Measurements from ENCODE around the gene ELK1. TPM values are rescaled to one million over a fixed set of nuclear protein-coding genes. Genes with fewer than 3 reads are reported as not detected.
A peak's percentile ranks its signal among the peaks of the same experiment; 100 is the strongest.

The ELK1 gene
- total and polyA plus RNA-seq, 2 of the 4 experiments (the other 2 are of a cell fraction): 10.0 to 24.3 TPM

DNA sequence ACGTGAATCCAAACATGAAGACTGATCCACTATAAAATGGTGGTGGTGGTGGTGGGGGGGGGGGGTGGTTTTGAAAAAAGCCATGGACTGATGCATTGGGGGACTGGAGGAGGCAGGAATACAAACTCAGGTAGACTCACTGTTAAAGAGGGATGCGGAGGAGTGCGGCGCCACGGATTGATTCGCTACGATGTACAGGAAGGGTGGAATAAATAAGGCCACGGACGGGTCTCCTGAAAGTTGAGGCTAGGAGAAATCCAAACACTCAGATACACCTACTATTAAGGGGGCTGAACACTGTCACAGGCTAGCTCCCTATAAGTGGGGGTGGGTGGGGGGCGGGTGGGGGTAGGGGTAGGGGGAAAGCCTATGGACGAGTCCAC is 591 bp downstream of the ELK1 start:
- peak overlapping the region; percentile 93 for H2BK5ac ChIP-seq (ENCODE audit: low read depth, low read length, poor library complexity, severe bottlenecking)
- peak overlapping the region; percentile 86 for H3K14ac ChIP-seq (replicated peaks; ENCODE audit: low read depth, low read length)
- no peaks in the 10 kb centered on the region for H3K27me3 ChIP-seq (ENCODE audit: control insufficient read depth, insufficient read depth, low read length)
- peaks cover 0 to 26% of the 10 kb centered on the region in 2 experiments; a peak in 3 of 4 replicates for H3K79me1 ChIP-seq (ENCODE audit: low read depth in 1 of 2, low read length in 2 of 2)
- DNase-seq (no peak), ATAC-seq (ENCODE audit: low read depth) (no peak)
- H2AK5ac ChIP-seq (ENCODE audit: low read depth, low read length): peak overlapping the region; percentile 91
- peaks cover 6% of the 10 kb centered on the region for H3K4me1 ChIP-seq (ENCODE audit: control insufficient read depth, insufficient read depth, low read length)
- peak overlapping the region; percentile 31 to 76; a peak in 2 of 4 replicates for H4K8ac ChIP-seq (ENCODE audit: low read depth in 2 of 2, low read length in 2 of 2)
- H4K5ac ChIP-seq (ENCODE audit: low read depth, low read length): peak overlapping the region; percentile 23; the same call in 1 of the 2 replicates
- no peak overlapping the region for H2BK15ac ChIP-seq (ENCODE audit: low read depth, low read length)
- peak overlapping the region; percentile 84 for H3K27ac ChIP-seq (ENCODE audit: insufficient read depth, low read length)
- CTCF ChIA-PET: no interaction called here
- peak overlapping the region; percentile 74 for H3K9ac ChIP-seq (ENCODE audit: low read depth, low read length)
- H4K91ac ChIP-seq (ENCODE audit: insufficient read depth, low read depth, low read length): peak overlapping the region; percentile 66
- dilution Hi-C loops (cut with HindIII; ENCODE audit: low sequenced_read_pairs, unreplicated experiment): no loop called here
- H2AK9ac ChIP-seq (replicated peaks; ENCODE audit: low read depth, low read length, poor library complexity): peak overlapping the region; percentile 92
- WGBS, 2 experiments (ENCODE audit: extremely low coverage in 2 of 2, insufficient read length in 1 of 2): no CpG with 5 or more reads among the region's 11 CpGs
- peak overlapping the region; percentile 88 for H3K4me3 ChIP-seq (ENCODE audit: insufficient read depth, low read depth, low read length)
- H3K9me3 ChIP-seq (ENCODE audit: control insufficient read depth, insufficient read depth, low read length): no peaks in the 10 kb centered on the region
- peak overlapping the region; percentile 57; the same call in 1 of the 2 replicates for H2BK120ac ChIP-seq (ENCODE audit: low read depth, low read length)
- BruUV-seq (replicated peaks): no TSS peak
- H3K23ac ChIP-seq (ENCODE audit: low read depth, low read length): peak overlapping the region; percentile 96
- no peak for TF ChIP-seq RFX5 (IDR thresholded peaks at IDR 0.05; ENCODE audit: low read depth, low read length)
- no peak for TF ChIP-seq MAZ (IDR thresholded peaks at IDR 0.05; ENCODE audit: borderline replicate concordance, low read depth, low read length)
- TF ChIP-seq RCOR1 (IDR thresholded peaks at IDR 0.05; ENCODE audit: insufficient replicate concordance, low read length): no peak
- TF ChIP-seq RAD21 (IDR thresholded peaks at IDR 0.05; ENCODE audit: low read length): no peak
- TF ChIP-seq CEBPB (IDR thresholded peaks at IDR 0.05; ENCODE audit: low read depth, low read length): no peak
- TF ChIP-seq FOS (IDR thresholded peaks at IDR 0.05; ENCODE audit: low read depth, low read length): no peak
- no peak for TF ChIP-seq MXI1 (IDR thresholded peaks at IDR 0.05; ENCODE audit: borderline replicate concordance, low read depth, low read length)
- TF ChIP-seq POLR2A (IDR thresholded peaks at IDR 0.05; ENCODE audit: low read depth, low read length): no peak
- TF ChIP-seq, protein P1, sequence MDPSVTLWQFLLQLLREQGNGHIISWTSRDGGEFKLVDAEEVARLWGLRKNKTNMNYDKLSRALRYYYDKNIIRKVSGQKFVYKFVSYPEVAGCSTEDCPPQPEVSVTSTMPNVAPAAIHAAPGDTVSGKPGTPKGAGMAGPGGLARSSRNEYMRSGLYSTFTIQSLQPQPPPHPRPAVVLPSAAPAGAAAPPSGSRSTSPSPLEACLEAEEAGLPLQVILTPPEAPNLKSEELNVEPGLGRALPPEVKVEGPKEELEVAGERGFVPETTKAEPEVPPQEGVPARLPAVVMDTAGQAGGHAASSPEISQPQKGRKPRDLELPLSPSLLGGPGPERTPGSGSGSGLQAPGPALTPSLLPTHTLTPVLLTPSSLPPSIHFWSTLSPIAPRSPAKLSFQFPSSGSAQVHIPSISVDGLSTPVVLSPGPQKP (IDR thresholded peaks at IDR 0.05; ENCODE audit: borderline replicate concordance, low read depth, low read length): no peak
- TF ChIP-seq, protein P2, sequence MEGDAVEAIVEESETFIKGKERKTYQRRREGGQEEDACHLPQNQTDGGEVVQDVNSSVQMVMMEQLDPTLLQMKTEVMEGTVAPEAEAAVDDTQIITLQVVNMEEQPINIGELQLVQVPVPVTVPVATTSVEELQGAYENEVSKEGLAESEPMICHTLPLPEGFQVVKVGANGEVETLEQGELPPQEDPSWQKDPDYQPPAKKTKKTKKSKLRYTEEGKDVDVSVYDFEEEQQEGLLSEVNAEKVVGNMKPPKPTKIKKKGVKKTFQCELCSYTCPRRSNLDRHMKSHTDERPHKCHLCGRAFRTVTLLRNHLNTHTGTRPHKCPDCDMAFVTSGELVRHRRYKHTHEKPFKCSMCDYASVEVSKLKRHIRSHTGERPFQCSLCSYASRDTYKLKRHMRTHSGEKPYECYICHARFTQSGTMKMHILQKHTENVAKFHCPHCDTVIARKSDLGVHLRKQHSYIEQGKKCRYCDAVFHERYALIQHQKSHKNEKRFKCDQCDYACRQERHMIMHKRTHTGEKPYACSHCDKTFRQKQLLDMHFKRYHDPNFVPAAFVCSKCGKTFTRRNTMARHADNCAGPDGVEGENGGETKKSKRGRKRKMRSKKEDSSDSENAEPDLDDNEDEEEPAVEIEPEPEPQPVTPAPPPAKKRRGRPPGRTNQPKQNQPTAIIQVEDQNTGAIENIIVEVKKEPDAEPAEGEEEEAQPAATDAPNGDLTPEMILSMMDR (conservative IDR thresholded peaks at IDR 0.05; ENCODE audit: low read depth, low read length): no peak
- TF ChIP-seq CHD1 (IDR thresholded peaks at IDR 0.05; ENCODE audit: low read depth, low read length): no peak
- TF ChIP-seq SMC3 (IDR thresholded peaks at IDR 0.05; ENCODE audit: low read depth, low read length): no peak
- no peak for TF ChIP-seq BHLHE40 (IDR thresholded peaks at IDR 0.05; ENCODE audit: low read depth, low read length)
- TF ChIP-seq, protein P3, sequence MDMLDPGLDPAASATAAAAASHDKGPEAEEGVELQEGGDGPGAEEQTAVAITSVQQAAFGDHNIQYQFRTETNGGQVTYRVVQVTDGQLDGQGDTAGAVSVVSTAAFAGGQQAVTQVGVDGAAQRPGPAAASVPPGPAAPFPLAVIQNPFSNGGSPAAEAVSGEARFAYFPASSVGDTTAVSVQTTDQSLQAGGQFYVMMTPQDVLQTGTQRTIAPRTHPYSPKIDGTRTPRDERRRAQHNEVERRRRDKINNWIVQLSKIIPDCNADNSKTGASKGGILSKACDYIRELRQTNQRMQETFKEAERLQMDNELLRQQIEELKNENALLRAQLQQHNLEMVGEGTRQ (IDR thresholded peaks at IDR 0.05; ENCODE audit: low read depth, low read length): no peak
- TF ChIP-seq MAFK (IDR thresholded peaks at IDR 0.05; ENCODE audit: low read depth, low read length): no peak
- TF ChIP-seq NFE2L2 (IDR thresholded peaks at IDR 0.05; ENCODE audit: low read depth, low read length): no peak
- H2BK20ac ChIP-seq (ENCODE audit: low read depth, low read length): peak overlapping the region; percentile 49; the same call in 1 of the 2 replicates
- peaks cover 2% of the 10 kb centered on the region; the same call in 1 of the 2 replicates for H3K36me3 ChIP-seq (ENCODE audit: control insufficient read depth, insufficient read depth, low read length)
- peaks cover 9% of the 10 kb centered on the region for H4K20me1 ChIP-seq (ENCODE audit: insufficient read depth, low read length)
- H3K56ac ChIP-seq (ENCODE audit: extremely low read depth, insufficient read depth, low read length): peak overlapping the region; percentile 80
- POLR2A ChIA-PET (ENCODE audit: unreplicated experiment): no interaction called here
- H3K9me1 ChIP-seq (ENCODE audit: insufficient read depth, low read length): 0 out of 2 replicates have a peak, but pooled peaks cover 2% of the 10 kb centered on the region
- H2AFZ ChIP-seq (replicated peaks; ENCODE audit: low read length, poor library complexity): no peak overlapping the region
- H3K4me2 ChIP-seq (ENCODE audit: low read depth, low read length): peak overlapping the region; percentile 83
- H3K18ac ChIP-seq (ENCODE audit: low read depth, low read length): peak overlapping the region; percentile 15; the same call in 1 of the 2 replicates
- H3K4ac ChIP-seq (ENCODE audit: low read depth, low read length): peak overlapping the region; percentile 82
- intact Hi-C loops (cut with micrococcal nuclease): no loop called here
- in situ Hi-C loops (cut with MboI; ENCODE audit: low sequenced_read_pairs): loop anchor here (5.0 to 25.0 kb wide), 2 partner anchors 87 to 437 kb away; partner anchors contain the start of genes ARAF and CDK16

All from IMR-90 (cell line).